ENCODE data around the gene DUSP19.

- TF ChIP-seq CTCF (IDR thresholded peaks at IDR 0.05; ENCODE audit: low read depth, low read length, poor library complexity, severe bottlenecking) (peak; percentile 51), EZH2phosphoT487 (IDR thresholded peaks at IDR 0.05; ENCODE audit: borderline replicate concordance, low read length) (no peak)
Measured at GRCh38 chr2:183070942-183071844, 7.4 kb upstream of the DUSP19 start.

Measured in DOHH2 (cell line).